Left colon (tissue), 2 donors: ENCODE results near the gene KRTAP10-10. TPM values are rescaled to one million over a fixed set of nuclear protein-coding genes. Genes with fewer than 3 reads are reported as not detected.
"Not testable (repeated sequence)": the region's sequence is repeated elsewhere in the genome, so short reads cannot be mapped to it uniquely, and the experiment has no call there.

Source experiments
- ATAC-seq: fragments of 200-7000 bp; cut with Tn5 transposase; one replicate; pipeline ENCODE4 v1.9.1; 2020; ENCODE audit warnings: mild to moderate bottlenecking, moderate library complexity
- DNase-seq, 2 donors: peaks; one replicate each; pipeline ENCODE4 v3.0.0-alpha.2; 2020
- intact Hi-C, 2 donors: fragments of 100-400 bp; cut with DNase I in 1 of 2; cut with micrococcal nuclease in 1 of 2; formaldehyde crosslinking; loops; one replicate each; pipeline versions ENCODE4 v1.11.2 to v1.14.0; 2022; cut with DNase I, micrococcal nuclease
- total RNA-seq, 2 donors: library from RNA; stranded (reverse); fragmentation: NEBNext Ultra II Directional; extraction: Animal tissue kit (Norgen Biotek cat#: 25700); gene quantifications; one replicate each; pipeline ENCODE4 v1.2.1, GENCODE V29; 2021
- donor health status: DM: no; HTN: no; CAD: no.
- donor health status: DM: yes; HTN: yes; CAD: no.

KRTAP10-10 gene
- total RNA-seq, 2 donors from 2014 or later: not detected

DNA sequence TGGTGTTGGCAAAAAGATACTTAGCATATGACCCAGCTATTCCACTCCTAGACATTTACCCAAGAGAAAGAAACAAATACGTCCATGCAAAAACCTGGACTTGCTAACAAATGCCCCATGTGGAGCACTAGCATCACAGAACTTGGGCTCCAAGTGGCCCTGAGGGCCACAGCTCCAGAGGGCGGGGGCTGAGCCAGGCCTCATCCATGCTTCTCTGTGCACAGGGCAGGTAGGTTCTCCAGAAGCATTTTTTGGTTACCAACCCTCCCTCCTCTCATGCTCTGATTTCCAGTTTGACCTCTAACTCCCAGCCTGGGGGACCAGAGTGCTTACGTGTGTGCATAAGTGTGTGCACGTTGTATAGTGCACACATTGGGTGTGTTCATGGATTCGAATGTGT, 27.5 kb downstream of the KRTAP10-10 start:
- intact Hi-C loops: no loop called here
- ATAC-seq (no peak), DNase-seq (no peak)

DNA sequence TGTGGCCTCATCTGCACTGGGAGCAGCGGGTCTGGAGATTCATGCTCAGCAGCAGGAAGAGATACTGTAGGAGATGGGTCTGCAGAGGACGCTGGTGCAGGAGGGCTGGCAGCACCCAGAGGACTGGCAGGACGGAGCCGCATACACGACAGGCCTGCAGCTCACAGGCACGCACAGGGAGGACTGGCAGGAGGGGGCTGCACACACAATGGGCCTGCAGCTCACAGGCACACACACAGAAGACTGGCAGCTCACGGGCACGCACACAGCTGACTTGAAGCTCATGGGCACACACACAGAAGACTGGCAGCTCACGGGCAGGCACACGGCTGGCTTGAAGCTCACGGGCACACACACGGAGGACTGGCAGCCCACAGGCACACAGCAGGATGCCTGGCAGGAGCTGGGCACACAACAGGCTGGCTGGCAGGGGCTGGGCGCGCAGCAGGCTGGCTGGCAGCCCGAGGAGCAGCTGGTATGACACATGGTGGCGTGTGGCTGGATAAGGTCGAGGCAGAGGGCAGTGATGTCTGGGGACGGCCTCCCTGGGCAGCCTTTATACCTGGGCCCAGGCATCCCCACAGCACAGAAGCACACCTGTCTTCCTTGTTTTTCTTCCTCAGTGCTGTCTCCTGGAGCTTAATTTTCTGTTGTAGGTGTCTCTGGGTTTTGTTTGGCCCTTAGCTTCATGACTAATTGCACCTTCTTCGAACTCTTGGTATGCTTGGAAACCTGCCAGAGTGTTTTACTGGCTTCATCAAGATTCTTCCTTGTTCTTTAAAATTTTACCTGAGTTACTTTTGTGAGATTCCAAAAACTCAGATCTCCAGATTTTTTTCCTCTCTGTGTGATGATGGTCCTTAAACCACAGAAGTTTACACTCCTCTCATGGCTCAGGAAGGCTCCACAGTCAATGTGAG, 29.5 kb downstream of the KRTAP10-10 start, which contains the start of gene KRTAP12-2:
KRTAP12-2 (minus strand) TSS at position 527 of the 920 bp plus-strand sequence; CDS start at position 486, 41 bp downstream.
- intact Hi-C loops: no loop called here
- ATAC-seq: no peak
- no peak for DNase-seq

DNA sequence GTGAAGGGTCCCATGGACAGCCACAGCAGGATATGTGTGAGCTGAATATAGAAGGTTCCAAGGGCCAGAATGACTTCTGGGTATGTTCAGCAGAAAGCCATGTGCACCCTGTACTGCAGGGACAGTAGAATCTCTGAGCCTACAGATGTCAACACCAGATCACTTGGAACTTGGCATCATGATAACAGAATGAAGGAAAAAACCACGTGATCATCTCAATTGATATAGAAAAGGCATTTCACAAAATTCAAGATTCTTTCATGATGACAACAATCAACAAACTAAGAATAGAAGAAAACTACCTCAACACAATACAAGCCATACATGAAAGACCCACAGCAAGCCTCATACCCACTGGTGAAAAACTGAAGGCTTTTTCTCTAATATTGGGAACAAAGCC, 30.5 kb downstream of the KRTAP10-10 start:
- DNase-seq (no peak), ATAC-seq (no peak)
- intact Hi-C loops: no loop called here

- DNase-seq: no peak
- no peak for ATAC-seq
- intact Hi-C loops: no loop called here
Observed at GRCh38 chr21:44670642-44671432, 33.7 kb downstream of the KRTAP10-10 start.

DNA sequence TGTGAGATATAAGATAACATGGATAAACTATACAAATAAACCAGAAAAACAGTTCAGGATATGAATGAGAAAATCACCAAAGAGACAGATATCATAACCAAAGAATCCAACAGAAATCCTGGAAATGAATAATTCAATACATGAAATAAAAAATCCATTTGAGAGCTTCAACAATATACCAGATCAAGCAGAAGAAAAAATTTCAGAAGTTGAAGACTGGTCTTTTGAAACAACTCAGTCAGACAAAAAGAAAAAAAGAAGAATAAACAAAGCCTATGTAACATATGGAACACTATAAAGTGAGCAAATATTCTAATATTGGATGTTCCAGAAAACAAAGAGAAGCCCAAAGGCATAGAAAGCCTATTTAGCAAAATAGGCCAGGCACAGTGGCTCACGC, 34.8 kb downstream of the KRTAP10-10 start:
- ATAC-seq: no peak
- DNase-seq: no peak
- intact Hi-C loops: no loop called here

GRCh38 chr21:44677881-44678280, 40.7 kb downstream of the KRTAP10-10 start:
- DNase-seq: no peak
- intact Hi-C loops: no loop called here
- ATAC-seq: no peak

GRCh38 chr21:44681152-44681551, 44.0 kb downstream of the KRTAP10-10 start:
- intact Hi-C loops: no loop called here
- DNase-seq: no peak
- no peak for ATAC-seq

DNA sequence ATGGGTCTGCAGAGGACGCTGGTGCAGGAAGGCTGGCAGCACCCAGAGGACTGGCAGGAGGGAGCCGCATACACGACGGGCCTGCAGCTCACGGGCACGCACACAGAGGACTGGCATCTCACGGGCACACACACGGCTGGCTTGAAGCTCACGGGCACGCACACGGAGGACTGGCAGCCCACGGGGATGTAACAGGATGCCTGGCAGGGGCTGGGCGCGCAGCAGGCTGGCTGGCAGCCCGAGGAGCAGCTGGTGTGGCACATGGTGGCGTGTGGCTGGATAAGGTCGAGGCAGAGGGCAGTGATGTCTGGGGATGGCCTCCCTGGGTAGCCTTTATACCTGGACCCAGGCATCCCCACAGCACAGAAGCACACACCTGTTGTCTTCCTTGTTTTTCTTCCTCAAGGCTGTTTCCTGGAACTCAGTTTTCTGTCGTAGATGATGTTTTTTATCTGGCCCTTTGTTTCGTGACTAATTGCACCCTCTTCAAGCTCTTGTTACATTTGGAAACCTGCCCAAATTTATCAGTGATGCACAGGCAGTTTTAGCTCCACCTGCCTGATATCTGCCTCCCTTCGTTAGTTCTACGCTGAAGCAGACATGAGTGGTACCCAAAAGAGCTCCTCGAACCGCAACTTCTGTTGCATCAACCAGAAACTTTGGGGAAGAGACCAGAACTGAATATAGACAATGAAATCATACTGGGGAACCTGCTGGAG, 44.9 kb downstream of the KRTAP10-10 start, which contains the start of gene KRTAP12-1:
KRTAP12-1 (minus strand) TSS at position 303 of the 719 bp plus-strand sequence; CDS start at position 263, 40 bp downstream.
- DNase-seq (no peak), ATAC-seq (no peak)
- intact Hi-C loops: no loop called here

- DNase-seq: no peak
- no peak for ATAC-seq
- intact Hi-C loops: no loop called here
Observed at GRCh38 chr21:44682580-44683151, 45.5 kb downstream of the KRTAP10-10 start.

DNA sequence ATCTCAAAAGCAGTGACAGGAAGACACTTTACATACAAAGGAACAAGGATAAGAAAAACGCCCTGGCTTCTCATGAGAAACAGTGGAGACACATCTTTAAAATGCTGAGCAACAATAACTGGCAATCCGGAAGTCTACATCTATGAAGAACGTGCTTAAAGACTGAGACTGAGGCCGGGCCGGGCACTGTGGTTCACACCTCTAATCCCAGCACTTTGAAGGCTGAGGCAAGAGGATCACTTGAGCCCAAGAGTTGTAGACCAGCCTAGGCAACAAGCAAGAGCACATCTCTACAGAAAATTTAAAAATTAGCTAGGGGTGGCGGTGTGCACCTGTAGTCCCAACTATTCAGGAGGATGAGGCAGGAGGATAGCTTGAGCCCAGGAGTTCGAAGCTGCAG, 46.9 kb downstream of the KRTAP10-10 start:
- ATAC-seq (no peak), DNase-seq (no peak)
- intact Hi-C loops: no loop called here

DNA sequence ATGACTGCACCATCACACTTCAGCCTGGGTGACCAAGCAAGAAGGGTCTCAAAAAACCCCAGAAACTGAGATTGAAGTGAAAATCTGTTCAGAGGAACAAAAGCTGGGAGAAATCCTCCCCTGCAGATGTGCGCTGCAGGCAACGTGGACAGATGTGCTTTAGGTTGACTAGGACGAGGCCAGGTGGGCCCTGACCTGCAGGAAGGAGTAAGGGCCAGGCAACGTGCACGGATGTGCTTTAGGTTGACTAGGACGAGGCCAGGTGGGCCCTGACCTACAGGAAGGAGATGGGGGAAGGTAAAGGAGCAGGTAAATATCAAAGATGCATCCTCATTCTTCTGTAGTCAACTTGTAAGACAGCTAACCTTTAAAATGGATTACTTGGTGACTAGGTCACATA, 47.3 kb downstream of the KRTAP10-10 start:
- no peak for DNase-seq
- intact Hi-C loops: no loop called here
- no peak for ATAC-seq

GRCh38 chr21:44685050-44685449, 47.9 kb downstream of the KRTAP10-10 start:
- DNase-seq, intact Hi-C loops, ATAC-seq: not testable (repeated sequence)

DNA sequence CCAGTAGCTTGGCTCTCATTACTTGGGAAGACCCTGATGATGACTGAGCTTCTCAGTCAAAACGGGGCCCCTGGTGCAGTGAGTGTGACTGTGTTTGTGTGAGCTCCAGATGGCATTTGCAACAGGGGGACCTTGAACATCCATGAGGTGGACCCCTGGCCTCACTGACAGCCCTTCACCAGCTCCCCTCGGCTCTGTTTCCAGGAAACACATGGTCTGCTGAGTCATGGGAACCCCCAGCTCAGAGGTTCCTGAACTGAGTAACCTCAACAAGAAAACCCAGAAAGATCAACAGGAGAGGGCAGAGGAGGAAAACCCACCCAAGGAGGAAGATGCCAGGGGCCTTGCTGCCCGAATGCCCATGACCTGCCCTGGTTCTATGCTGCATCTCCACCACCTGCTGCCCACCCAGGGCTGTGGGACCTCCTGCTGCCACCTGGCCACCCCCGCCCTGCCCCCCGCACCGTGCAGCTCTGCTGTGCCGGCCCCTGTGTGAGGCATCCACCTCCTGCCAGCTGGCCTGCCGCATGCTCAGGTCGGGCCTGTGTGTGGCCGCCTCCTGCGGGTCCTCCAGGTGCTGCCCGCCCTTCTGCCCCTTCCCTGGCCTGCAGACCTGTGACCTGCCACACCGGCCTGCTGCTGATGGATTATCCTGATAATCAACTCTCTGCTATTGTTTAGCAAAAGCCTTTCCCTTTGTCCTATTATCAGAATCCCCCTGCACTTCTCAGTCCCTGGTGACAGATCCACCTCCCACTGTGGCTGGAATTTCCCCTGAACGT, 49.0 kb downstream of the KRTAP10-10 start:
- intact Hi-C loops: no loop called here
- DNase-seq: no peak
- ATAC-seq: no peak

DNA sequence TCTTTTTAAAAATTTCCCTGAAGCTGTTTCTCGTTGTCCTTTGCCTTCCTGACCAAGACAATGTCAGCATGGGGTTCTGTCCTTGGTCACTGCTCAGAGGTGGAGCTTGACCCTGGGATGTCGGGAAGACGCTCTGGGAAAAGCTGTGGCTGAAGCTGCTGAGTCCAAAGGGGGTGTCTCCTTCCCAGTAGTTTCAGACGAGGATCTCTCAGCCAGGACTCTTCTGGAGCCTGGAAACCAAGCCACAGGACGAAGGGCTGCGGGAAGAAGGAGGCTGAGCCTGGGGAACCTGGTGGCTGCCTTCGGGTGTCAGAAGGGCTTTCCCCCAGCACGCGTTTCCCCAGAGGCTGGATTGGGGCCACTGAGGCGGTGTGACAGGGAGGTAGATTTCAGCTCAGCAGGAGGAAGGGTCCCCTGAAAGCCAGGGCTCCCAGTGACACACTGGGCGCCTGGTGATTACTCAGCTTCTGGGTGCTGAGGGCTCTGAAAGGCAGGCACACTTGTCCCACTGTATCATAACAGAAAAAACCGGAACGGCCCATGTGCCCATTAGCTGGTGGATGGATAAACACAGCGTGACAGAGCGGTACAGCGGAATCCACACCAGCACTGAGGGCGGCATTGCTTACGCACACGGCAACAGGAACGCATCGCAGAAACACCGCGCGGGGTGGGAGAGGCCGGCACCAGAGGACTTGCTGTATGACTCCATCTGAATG, 49.8 kb downstream of the KRTAP10-10 start:
- intact Hi-C loops: no loop called here
- DNase-seq (no peak), ATAC-seq (no peak)

DNA sequence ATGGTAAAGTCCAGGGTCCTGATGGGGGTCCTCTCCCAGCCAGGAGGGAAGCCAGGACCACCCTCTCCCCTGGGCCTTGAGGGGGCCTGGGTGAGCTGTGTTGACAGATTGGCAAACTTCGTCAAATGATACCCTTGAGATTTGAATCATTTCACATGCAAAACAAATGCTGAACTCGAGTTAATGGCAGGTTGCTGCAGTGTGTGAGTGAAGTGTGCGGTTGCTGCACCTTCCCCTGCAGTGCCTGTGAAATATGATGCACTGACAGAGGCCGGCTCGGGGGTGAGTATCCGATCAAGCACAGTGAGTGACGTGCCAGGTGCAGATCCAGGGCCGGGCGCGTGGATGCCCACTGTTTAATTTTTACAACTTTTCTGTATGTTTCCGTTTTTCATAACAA, 50.5 kb downstream of the KRTAP10-10 start:
- ATAC-seq: no peak
- no peak for DNase-seq
- intact Hi-C loops: no loop called here
